ENCODE results near the gene CTSA.

CTSA gene

GRCh38 chr20:45944151-45944964 is 53.2 kb downstream of the CTSA start:
- no peak for DNase-seq

- DNase-seq = no peak
Observed at GRCh38 chr20:45944965-45945677, 54.0 kb downstream of the CTSA start.

- no peak for DNase-seq
Observed at GRCh38 chr20:45945678-45946148, 54.6 kb downstream of the CTSA start.

GRCh38 chr20:45946149-45946970 is 55.2 kb downstream of the CTSA start:
- DNase-seq = no peak

GRCh38 chr20:45947110-45947866 is 56.2 kb downstream of the CTSA start:
- DNase-seq = no peak

GRCh38 chr20:45948261-45948733 is 57.2 kb downstream of the CTSA start:
- no peak for DNase-seq
